DND-41 (cell line): ENCODE data around the gene P3R3URF.

Experiments used
- CTCF ChIP-seq: IDR thresholded peaks from 2 replicates; pipeline ENCODE4 v1.5.1; 2012; ENCODE audit warnings: borderline replicate concordance, low read length, moderate library complexity, mild to moderate bottlenecking; ENCODE audit not compliant: poor library complexity, severe bottlenecking; ENCODE audit errors: extremely low read depth
- EZH2 ChIP-seq: IDR thresholded peaks from 3 replicates; pipeline ENCODE4 v1.6.1; 2012; ENCODE audit warnings: borderline replicate concordance, low read depth, mild to moderate bottlenecking, moderate library complexity, low read length, inconsistent platforms; ENCODE audit not compliant: severe bottlenecking

- no peak for TF ChIP-seq CTCF
- no peak for TF ChIP-seq EZH2
Observed at GRCh38 chr1:46211051-46211450, 34.8 kb upstream of the P3R3URF start.
